ENCODE measurements around the gene ZNF862.

GRCh38 chr7:149853157-149853556 is 15.0 kb downstream of the ZNF862 start:
- TF ChIP-seq POLR2A (IDR thresholded peaks at IDR 0.05; ENCODE audit: extremely low read depth, insufficient read length) (no peak), CTCF (IDR thresholded peaks at IDR 0.05; ENCODE audit: low read depth, low read length) (no peak), MYC (IDR thresholded peaks at IDR 0.05; ENCODE audit: low read depth, low read length) (no peak)
